Activated CD8-positive, alpha-beta memory T cell treated with anti-CD3 and anti-CD28 coated beads, Interleukin-2, amount 50 U/mL, for 1 hour (primary cell): Measurements from ENCODE around the gene SMIM1.

Source experiments
- DNase-seq: peaks from one replicate; pipeline ENCODE4 v3.0.0-alpha.2; 2020; ENCODE audit errors: extremely low read depth

The SMIM1 gene

GRCh38 chr1:3756394-3756793 is 16.2 kb upstream of the SMIM1 start:
- DNase-seq, result no peak

- no peak for DNase-seq
Measured at GRCh38 chr1:3759164-3759563, 13.4 kb upstream of the SMIM1 start.

GRCh38 chr1:3759796-3760195 is 12.8 kb upstream of the SMIM1 start:
- DNase-seq, result no peak

GRCh38 chr1:3761296-3762010 is 11.1 kb upstream of the SMIM1 start:
- no peak for DNase-seq

- no peak for DNase-seq
Measured at GRCh38 chr1:3762151-3762872, 10.2 kb upstream of the SMIM1 start.

- DNase-seq, result no peak
Measured at GRCh38 chr1:3762873-3763228, 9.7 kb upstream of the SMIM1 start.

- no peak for DNase-seq
Measured at GRCh38 chr1:3763351-3764125, 9.0 kb upstream of the SMIM1 start.

- no peak for DNase-seq
Measured at GRCh38 chr1:3767328-3767925, 5.1 kb upstream of the SMIM1 start.

- no peak for DNase-seq
Measured at GRCh38 chr1:3768811-3769390, 3.6 kb upstream of the SMIM1 start.

GRCh38 chr1:3770047-3770765 is 2.3 kb upstream of the SMIM1 start:
- no peak for DNase-seq

GRCh38 chr1:3771108-3772026 is 1.2 kb upstream of the SMIM1 start:
- DNase-seq, result no peak

GRCh38 chr1:3772027-3772714 is 378 bp upstream of the SMIM1 start:
- peak; percentile 62 for DNase-seq

GRCh38 chr1:3773572-3774275 is 1.2 kb downstream of the SMIM1 start:
- DNase-seq, result no peak

- no peak for DNase-seq
Measured at GRCh38 chr1:3774276-3774945, 1.9 kb downstream of the SMIM1 start.

GRCh38 chr1:3774946-3775489 is 2.5 kb downstream of the SMIM1 start:
- no peak for DNase-seq

- DNase-seq, result no peak
Measured at GRCh38 chr1:3775490-3776230, 3.1 kb downstream of the SMIM1 start.

GRCh38 chr1:3776231-3776961 is 3.8 kb downstream of the SMIM1 start:
- DNase-seq, result no peak
